OCI-LY1 (cell line): ENCODE data around the gene ARHGEF4.

Source experiments
- H2AFZ ChIP-seq: fragments of 200-600 bp; sonication (generic), shearing (Covaris generic); 2 replicates; pipeline ENCODE4 v1.6.0; 2014; ENCODE audit warnings: antibody characterized with exemption, mild to moderate bottlenecking, low read length
- H3F3A ChIP-seq: fragments of 200-600 bp; sonication (generic), shearing (Covaris generic); 2 replicates; pipeline ENCODE4 v1.6.0; 2014; ENCODE audit warnings: mild to moderate bottlenecking, antibody characterized with exemption, low read length, moderate library complexity; ENCODE audit not compliant: insufficient read depth
- H3K27ac ChIP-seq: fragments of 200-600 bp; sonication (generic); 2 replicates; pipeline ENCODE4 v1.5.1; 2014; ENCODE audit warnings: low read length, mixed run types, mild to moderate bottlenecking, low read depth; ENCODE audit not compliant: poor library complexity, severe bottlenecking
- H3K27me3 ChIP-seq: fragments of 200-600 bp; sonication (generic); 2 replicates; pipeline ENCODE4 v1.6.0; 2014; ENCODE audit warnings: antibody characterized with exemption, mild to moderate bottlenecking, low read length, moderate library complexity; ENCODE audit not compliant: insufficient read depth
- H3K36me3 ChIP-seq: fragments of 200-600 bp; sonication (generic); 2 replicates; pipeline ENCODE4 v1.6.1; 2014; ENCODE audit warnings: mild to moderate bottlenecking, antibody characterized with exemption, low read length, moderate library complexity, mixed read lengths; ENCODE audit not compliant: insufficient read depth
- H3K4me1 ChIP-seq: fragments of 200-600 bp; sonication (generic); 2 replicates; pipeline ENCODE4 v1.5.1; 2014; ENCODE audit warnings: mild to moderate bottlenecking, low read length, moderate library complexity; ENCODE audit not compliant: insufficient read depth, severe bottlenecking
- H3K4me2 ChIP-seq: fragments of 200-600 bp; sonication (generic), shearing (Covaris generic); 2 replicates; pipeline ENCODE4 v1.6.1; 2014; ENCODE audit warnings: low read length
- H3K4me3 ChIP-seq: fragments of 200-600 bp; sonication (generic); 2 replicates; pipeline ENCODE4 v1.5.1; 2014; ENCODE audit warnings: low read length, low read depth, mild to moderate bottlenecking, mixed read lengths; ENCODE audit not compliant: poor library complexity, severe bottlenecking
- H3K79me2 ChIP-seq: fragments of 200-600 bp; shearing (Covaris generic); 2 replicates; pipeline ENCODE4 v1.6.1; 2016; ENCODE audit warnings: mixed run types, low read length, mixed read lengths; ENCODE audit not compliant: insufficient read depth
- H3K9ac ChIP-seq: fragments of 200-600 bp; sonication (generic), shearing (Covaris generic); 2 replicates; pipeline ENCODE4 v1.6.1; 2014; ENCODE audit warnings: mild to moderate bottlenecking, low read length, mixed read lengths
- H3K9me2 ChIP-seq: fragments of 200-600 bp; sonication (generic), shearing (Covaris generic); 2 replicates; pipeline ENCODE4 v1.6.1; 2014; ENCODE audit warnings: low read depth, mild to moderate bottlenecking, low read length, mixed read lengths
- H3K9me3 ChIP-seq: fragments of 200-600 bp; shearing (Covaris generic); 2 replicates; pipeline ENCODE4 v1.6.1; 2014; ENCODE audit warnings: low read length, mixed read lengths
- H4K20me1 ChIP-seq: fragments of 200-600 bp; sonication (generic), shearing (Covaris generic); 2 replicates; pipeline ENCODE4 v1.6.0; 2016; ENCODE audit warnings: mild to moderate bottlenecking, low read length; ENCODE audit not compliant: insufficient read depth
- CTCF ChIP-seq: fragments of 200-600 bp; sonication (generic), shearing (Covaris generic); IDR thresholded peaks from 2 replicates; pipeline ENCODE4 v1.5.1; 2017; ENCODE audit warnings: mild to moderate bottlenecking, antibody characterized with exemption, low read length, moderate library complexity, mixed read lengths
- EZH2 ChIP-seq: fragments of 200-600 bp; sonication (generic), shearing (Covaris generic); IDR thresholded peaks from 2 replicates; pipeline ENCODE4 v1.8.0; 2017; ENCODE audit warnings: borderline replicate concordance, mixed run types, mild to moderate bottlenecking, antibody characterized with exemption, low read length, moderate library complexity, mixed read lengths

ARHGEF4 gene

GRCh38 chr2:130840506-130840905 lies 3.8 kb downstream of the ARHGEF4 start:
- Histone ChIP-seq H3K9ac (no peak overlapping the region), H4K20me1 (no peaks in the 10 kb centered on the region), H3F3A (no peaks in the 10 kb centered on the region), H3K4me1 (no peaks in the 10 kb centered on the region), H3K4me3 (no peak overlapping the region), H3K36me3 (no peaks in the 10 kb centered on the region), H3K4me2 (no peak overlapping the region), H3K27ac (no peak overlapping the region), H3K79me2 (no peaks in the 10 kb centered on the region), H3K27me3 (no peaks in the 10 kb centered on the region; the same call in 1 of the 2 replicates), H3K9me2 (no peaks in the 10 kb centered on the region), H2AFZ (no peak overlapping the region), H3K9me3 (no peaks in the 10 kb centered on the region)
- TF ChIP-seq EZH2 (no peak), CTCF (no peak)

GRCh38 chr2:130841741-130842365 lies 5.1 kb downstream of the ARHGEF4 start:
- no peak overlapping the region for H2AFZ ChIP-seq
- H3K4me3 ChIP-seq: no peak overlapping the region
- no peaks in the 10 kb centered on the region for H3K4me1 ChIP-seq
- H3K4me2 ChIP-seq: no peak overlapping the region
- H3K9me2 ChIP-seq: no peaks in the 10 kb centered on the region
- no peaks in the 10 kb centered on the region for H3K9me3 ChIP-seq
- TF ChIP-seq EZH2 (no peak), CTCF (no peak)
- H3K36me3 ChIP-seq: no peaks in the 10 kb centered on the region
- no peak overlapping the region for H3K27ac ChIP-seq
- H3K27me3 ChIP-seq: no peaks in the 10 kb centered on the region; the same call in 1 of the 2 replicates
- H3F3A ChIP-seq: no peaks in the 10 kb centered on the region
- H3K9ac ChIP-seq: no peak overlapping the region
- H4K20me1 ChIP-seq: no peaks in the 10 kb centered on the region
- no peaks in the 10 kb centered on the region for H3K79me2 ChIP-seq

GRCh38 chr2:130842770-130843169 lies 6.1 kb downstream of the ARHGEF4 start:
- H2AFZ ChIP-seq: no peak overlapping the region
- no peak overlapping the region for H3K4me3 ChIP-seq
- H3K9me2 ChIP-seq: no peaks in the 10 kb centered on the region
- H3K36me3 ChIP-seq: no peaks in the 10 kb centered on the region
- TF ChIP-seq CTCF (no peak), EZH2 (no peak)
- H3F3A ChIP-seq: no peaks in the 10 kb centered on the region
- no peaks in the 10 kb centered on the region for H3K9me3 ChIP-seq
- H3K4me2 ChIP-seq: no peak overlapping the region
- no peaks in the 10 kb centered on the region for H4K20me1 ChIP-seq
- no peaks in the 10 kb centered on the region for H3K79me2 ChIP-seq
- H3K27ac ChIP-seq: no peak overlapping the region
- no peak overlapping the region for H3K9ac ChIP-seq
- H3K4me1 ChIP-seq: no peaks in the 10 kb centered on the region
- no peaks in the 10 kb centered on the region; the same call in 1 of the 2 replicates for H3K27me3 ChIP-seq
